ENCODE results near the gene MYH1. TPM values are rescaled to one million over a fixed set of nuclear protein-coding genes. Genes with fewer than 3 reads are reported as not detected.
A peak's percentile ranks its signal among the peaks of the same experiment; 100 is the strongest.

MYH1 gene
- total and polyA plus RNA-seq, 2 of the 8 experiments (the other 6 are each of a cell fraction or from before 2014, with no cell fraction given), result not detected

- peaks cover 3 to 12% (median 6%) of the 10 kb centered on the region in 4 experiments; a peak in 5 of 7 replicates for H3K4me1 ChIP-seq (replicated peaks in 1 of 4; ENCODE audit: control insufficient read depth in 3 of 4, insufficient read depth in 4 of 4, low read length in 3 of 4)
- no peaks in the 10 kb centered on the region for H3K79me2 ChIP-seq (ENCODE audit: control insufficient read depth in 1 of 2, insufficient read depth in 2 of 2, low read length in 2 of 2)
- H2BK12ac ChIP-seq (ENCODE audit: low read depth, low read length), result no peak overlapping the region; the same call in 1 of the 2 replicates
- H4K5ac ChIP-seq (ENCODE audit: insufficient read length, low read depth, low read length), result no peak overlapping the region
- WGBS, 2 experiments (ENCODE audit: extremely low coverage in 1 of 2, insufficient coverage in 1 of 2, insufficient read length in 1 of 2, insufficient replicate concordance in 2 of 2, low coverage in 1 of 2, low lambda C conversion rate in 2 of 2, missing lambda C conversion rate in 1 of 2), result 23% methylated on average over 4 of the region's 4 CpGs; no CpG with 5 or more reads in 1 of the 2 experiments
- H2AFZ ChIP-seq (ENCODE audit: low read length), result no peak overlapping the region
- H3K36me3 ChIP-seq (ENCODE audit: control insufficient read depth in 2 of 4, insufficient read depth in 4 of 4, low read length in 3 of 4), result no peaks in the 10 kb centered on the region
- H4K8ac ChIP-seq (ENCODE audit: extremely low read depth, insufficient read depth, low read length), result no peak overlapping the region
- H3K27ac ChIP-seq (ENCODE audit: low read depth, low read length), result no peak overlapping the region
- H2BK120ac ChIP-seq (replicated peaks; ENCODE audit: low read depth, low read length), result no peak overlapping the region
- no peak overlapping the region for H3K4ac ChIP-seq (replicated peaks; ENCODE audit: insufficient read length, low read depth, low read length)
- H2BK15ac ChIP-seq (ENCODE audit: low read length), result no peak overlapping the region
- no peak overlapping the region for H2AK5ac ChIP-seq (ENCODE audit: low read depth, low read length)
- H3K14ac ChIP-seq (ENCODE audit: insufficient read length), result no peak overlapping the region
- no peaks in the 10 kb centered on the region for H3K27me3 ChIP-seq (replicated peaks in 1 of 4; ENCODE audit: control insufficient read depth in 3 of 4, extremely low read depth in 1 of 4, insufficient read depth in 3 of 4, low read length in 3 of 4)
- DNase-seq (ENCODE audit: low read depth in 1 of 2, low spot score in 2 of 2) (no peak), FAIRE-seq (no peak)
- no peak overlapping the region for H3K23ac ChIP-seq (ENCODE audit: insufficient read length)
- H3K56ac ChIP-seq (replicated peaks; ENCODE audit: insufficient read length, low read depth, low read length), result no peak overlapping the region
- H3K4me2 ChIP-seq (ENCODE audit: insufficient read depth in 1 of 2, low read depth in 2 of 2, low read length in 2 of 2), result peak overlapping the region; percentile 53 to 57
- H3K79me1 ChIP-seq (ENCODE audit: low read depth, low read length), result no peaks in the 10 kb centered on the region
- no peak overlapping the region for H2BK20ac ChIP-seq (ENCODE audit: low read length)
- H3K4me3 ChIP-seq (ENCODE audit: extremely low read depth in 1 of 4, insufficient read depth in 2 of 4, low read depth in 3 of 4, low read length in 4 of 4), result peak overlapping the region in 2 of 4 experiments; percentile 1 to 43; a peak in 3 of 8 replicates
- H2BK5ac ChIP-seq (ENCODE audit: low read depth, low read length), result peak overlapping the region; percentile 71; the same call in 1 of the 2 replicates
- no peaks in the 10 kb centered on the region for H3K9me3 ChIP-seq (ENCODE audit: insufficient read depth in 2 of 2, low read depth in 1 of 2, low read length in 1 of 2)
- H4K20me1 ChIP-seq (replicated peaks in 1 of 2; ENCODE audit: control insufficient read depth in 1 of 2, insufficient read depth in 2 of 2, low read length in 2 of 2), result no peaks in the 10 kb centered on the region
- CTCF ChIA-PET (ENCODE audit: partially characterized antibody), result interaction anchor here (1.8 kb wide), 1 partner anchor 65 kb away, joined by 5 read pairs; no protein-coding TSS in a partner anchor
- no peak overlapping the region for H3K9ac ChIP-seq (replicated peaks in 1 of 4; ENCODE audit: extremely low read depth in 1 of 4, low read depth in 3 of 4, low read length in 3 of 4)
- H3K18ac ChIP-seq (ENCODE audit: extremely low read depth, low read length), result 0 out of 2 replicates have a peak overlapping the region, but pooled peaks have one; percentile 34
- POLR2A ChIA-PET (ENCODE audit: partially characterized antibody), result no interaction called here
- no peak overlapping the region for H4K91ac ChIP-seq (replicated peaks; ENCODE audit: insufficient read length, low read length)
- no peaks in the 10 kb centered on the region; the same call in 1 of the 2 replicates for H3K23me2 ChIP-seq (ENCODE audit: low read depth, low read length)
- TF ChIP-seq EZH2 (IDR thresholded peaks at IDR 0.05; ENCODE audit: low read depth, low read length, severe bottlenecking), result no peak
- no peak for TF ChIP-seq ASH2L (IDR thresholded peaks at IDR 0.05; ENCODE audit: low read length)
Observed at GRCh38 chr17:10550014-10550413, 31.7 kb upstream of the MYH1 start.

Data from H1 (cell line).